H54 (cell line): Measurements from ENCODE around the gene NPAS2.

Source experiments
- DNase-seq: peaks from one replicate; pipeline ENCODE4 v3.0.0; 2011; ENCODE audit warnings: low spot score, mixed read lengths; ENCODE audit not compliant: insufficient read length
- FAIRE-seq: peaks from 3 replicates; lab custom pipeline; 2011; peaks lifted over from hg19 to GRCh38; lab: Jason Lieb, UNC
- POLR2A ChIP-seq: IDR thresholded peaks from 2 replicates; pipeline ENCODE4 v1.6.1; 2011; ENCODE audit warnings: low read depth, mild to moderate bottlenecking, low read length

Gene NPAS2

DNA sequence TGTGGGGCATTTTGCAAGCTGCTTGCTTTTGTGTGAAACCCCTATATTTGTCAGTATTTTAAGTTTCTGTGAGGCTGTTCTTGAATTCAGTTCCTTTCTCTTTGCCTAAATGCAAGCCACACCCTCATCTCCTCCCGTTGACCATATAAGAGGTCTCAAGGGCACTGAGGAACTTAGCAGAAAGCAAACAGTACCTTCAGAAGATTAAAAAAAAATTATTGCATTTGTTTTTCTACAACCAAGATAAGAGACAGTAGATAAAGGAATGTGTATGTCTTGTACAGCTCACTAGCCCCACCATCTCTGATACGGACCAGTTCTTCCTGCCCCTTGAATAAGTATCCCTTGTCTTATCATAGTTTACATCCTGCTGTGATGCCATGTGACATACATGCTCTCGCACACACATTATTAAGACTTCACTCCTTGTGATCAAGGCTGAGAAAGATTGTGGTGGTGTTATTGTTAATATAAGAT lies 64.2 kb downstream of the NPAS2 start:
- FAIRE-seq: no peak
- TF ChIP-seq POLR2A: no peak
- DNase-seq: no peak

- FAIRE-seq (no peak), DNase-seq (no peak)
- no peak for TF ChIP-seq POLR2A
These were observed 66.1 kb downstream of the NPAS2 start for GRCh38 chr2:100886085-100886484.

DNA sequence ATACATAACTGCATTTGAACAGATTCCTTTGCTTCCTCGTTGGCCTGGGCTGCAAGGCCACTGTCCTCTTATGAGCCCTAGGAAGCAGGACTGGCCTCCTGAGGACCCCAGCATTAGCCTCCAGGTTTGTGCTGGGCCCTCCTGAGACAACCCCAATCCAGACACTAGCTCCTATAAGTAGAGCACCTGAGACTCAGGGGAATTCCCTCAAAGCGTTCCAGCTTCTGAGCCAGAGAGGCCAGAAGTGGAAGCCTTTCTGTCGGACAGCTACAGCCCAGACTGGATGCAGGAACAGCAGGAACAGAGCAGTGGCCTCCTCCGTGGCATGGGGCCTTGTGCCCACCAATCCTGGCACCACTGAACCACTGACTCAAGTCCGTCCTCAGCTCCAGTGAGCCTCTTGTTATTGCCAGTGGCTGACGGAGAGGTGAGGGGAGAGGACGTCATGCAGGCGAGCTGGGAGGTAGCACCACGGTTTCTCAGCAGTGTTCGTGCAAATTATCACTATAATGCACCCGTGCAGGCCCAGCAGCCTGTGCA lies 67.2 kb downstream of the NPAS2 start:
- no peak for FAIRE-seq

GRCh38 chr2:100887713-100888495 lies 68.0 kb downstream of the NPAS2 start:
- FAIRE-seq: no peak
- no peak for TF ChIP-seq POLR2A
- no peak for DNase-seq

More for the DNA sequence above, 67.2 kb downstream of the NPAS2 start:
- DNase-seq: no peak
- no peak for TF ChIP-seq POLR2A

GRCh38 chr2:100888601-100889000 lies 68.7 kb downstream of the NPAS2 start:
- no peak for FAIRE-seq
- TF ChIP-seq POLR2A: no peak
- no peak for DNase-seq

GRCh38 chr2:100889286-100889685 lies 69.3 kb downstream of the NPAS2 start:
- TF ChIP-seq POLR2A: no peak
- FAIRE-seq (no peak), DNase-seq (no peak)

- DNase-seq (no peak), FAIRE-seq (no peak)
- no peak for TF ChIP-seq POLR2A
These were observed 72.1 kb downstream of the NPAS2 start for GRCh38 chr2:100891906-100892642.

DNA sequence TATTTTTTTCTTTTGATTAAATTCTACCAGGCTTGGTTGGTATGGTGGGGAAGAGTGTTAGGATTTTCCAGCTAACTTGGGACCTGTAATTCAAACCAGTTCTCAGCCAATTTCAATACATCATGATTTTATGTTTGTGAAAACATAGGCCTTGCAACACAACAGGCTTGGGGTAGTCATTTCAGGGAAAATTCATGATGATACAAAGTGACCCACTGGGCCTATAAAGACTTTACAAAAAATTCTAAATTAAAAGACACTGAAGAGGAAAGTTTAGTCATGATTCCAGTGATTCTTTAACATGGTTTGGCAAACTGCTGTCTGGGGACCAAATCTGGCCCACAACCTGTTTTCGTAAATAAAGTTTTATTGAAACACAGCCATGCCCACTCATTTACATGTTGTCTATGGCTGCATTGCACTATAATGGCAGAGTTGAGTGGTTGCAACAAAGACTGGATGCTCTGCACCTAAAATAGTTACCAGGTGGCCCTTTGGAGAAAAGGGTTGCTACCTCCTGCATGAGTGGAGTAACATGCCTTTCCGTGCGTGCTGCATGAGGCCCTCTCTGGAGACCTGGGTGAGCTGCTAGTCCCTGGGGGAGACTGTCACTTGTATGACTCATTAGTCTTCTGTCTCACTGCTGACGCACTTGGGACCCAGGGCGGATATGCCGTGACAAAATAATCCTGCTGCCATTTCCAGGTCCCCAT lies 73.6 kb downstream of the NPAS2 start:
- no peak for DNase-seq
- no peak for FAIRE-seq
- no peak for TF ChIP-seq POLR2A

GRCh38 chr2:100894105-100894795 lies 74.3 kb downstream of the NPAS2 start:
- no peak for FAIRE-seq
- no peak for TF ChIP-seq POLR2A
- no peak for DNase-seq

DNA sequence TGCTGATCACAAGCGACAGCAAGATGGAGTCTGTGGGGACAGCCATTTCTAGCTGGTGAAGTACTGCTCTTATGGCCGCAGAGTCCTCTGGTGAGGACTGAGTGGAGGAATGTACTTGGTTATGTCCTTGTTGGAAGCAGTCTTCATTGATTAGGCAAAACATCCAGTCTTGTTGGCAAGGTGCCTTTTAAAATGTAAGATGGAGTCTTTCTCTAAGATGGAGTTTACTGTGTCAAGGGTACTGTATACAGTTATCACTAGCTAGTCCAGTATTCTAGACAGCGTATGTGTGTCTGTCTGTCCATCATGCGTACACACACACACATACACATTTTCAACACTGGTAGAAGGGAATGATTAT lies 74.8 kb downstream of the NPAS2 start:
- DNase-seq: no peak
- no peak for TF ChIP-seq POLR2A
- no peak for FAIRE-seq

DNA sequence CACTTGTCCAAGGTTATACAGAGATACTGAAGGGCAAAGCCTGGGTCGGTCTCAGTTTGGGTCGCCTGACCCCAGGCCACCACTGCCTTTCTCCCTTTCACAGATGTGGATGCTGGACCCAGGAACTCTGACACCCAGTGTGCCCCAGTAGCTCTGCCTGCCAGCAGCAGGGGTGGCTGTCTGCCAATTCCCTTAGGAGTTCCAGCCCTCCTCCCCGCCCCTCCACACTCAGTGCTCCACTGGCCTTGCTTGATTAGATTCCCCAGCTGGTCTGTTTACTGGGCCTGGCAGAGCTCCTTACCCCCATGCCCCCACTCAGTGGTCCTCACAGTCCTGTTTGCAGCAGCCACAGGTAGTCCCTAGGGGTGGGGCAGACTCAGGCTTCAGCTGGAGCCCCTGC lies 75.5 kb downstream of the NPAS2 start:
- TF ChIP-seq POLR2A: no peak
- DNase-seq: no peak
- no peak for FAIRE-seq

DNA sequence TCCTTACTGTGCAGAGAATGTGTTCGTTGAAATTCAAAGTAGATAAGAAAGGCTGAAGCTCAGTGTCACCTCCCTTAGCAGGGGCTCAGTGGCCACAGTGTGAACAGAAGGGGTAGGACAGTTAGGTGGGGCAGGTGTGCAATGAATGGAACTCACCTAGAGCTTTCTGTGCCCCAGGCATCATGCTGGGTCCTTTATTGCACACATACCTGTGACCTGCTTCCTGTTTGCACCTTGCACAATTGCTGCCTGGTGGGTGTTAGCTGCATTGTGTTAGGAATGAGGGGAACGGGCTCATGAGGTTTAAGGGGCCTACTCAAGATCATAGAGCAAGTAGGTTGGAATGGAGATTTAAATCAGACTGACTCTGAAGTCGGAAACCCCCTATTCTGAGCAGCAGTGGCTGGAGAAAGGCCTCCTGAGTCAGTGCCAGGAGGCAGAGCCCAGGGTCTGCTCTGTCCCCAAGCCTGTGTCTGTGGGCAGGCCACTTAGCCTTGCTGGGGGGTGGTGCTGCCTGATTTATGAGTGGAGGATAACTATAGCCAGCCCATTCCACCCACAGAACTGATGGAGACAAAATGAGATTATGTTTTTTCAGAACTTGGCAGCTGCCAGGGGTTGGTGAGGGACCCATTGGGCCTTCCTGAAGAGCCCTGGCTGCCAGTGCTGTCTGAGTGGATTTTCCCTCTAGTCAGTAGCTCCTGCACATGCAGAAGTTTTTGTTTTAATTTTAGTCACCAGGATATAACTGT lies 76.2 kb downstream of the NPAS2 start:
- FAIRE-seq: no peak
- DNase-seq: no peak
- TF ChIP-seq POLR2A: no peak
